Fibroblast of lung (primary cell): Measurements from ENCODE around the gene EMID1. TPM values are rescaled to one million over a fixed set of nuclear protein-coding genes. Genes with fewer than 3 reads are reported as not detected.

Experiments used
- DNase-seq, 2 donors: peaks; one replicate each; pipeline versions ENCODE4 v3.0.0 to v3.0.0-alpha.2; 2010; ENCODE audit warnings: low read depth in 2 of 2
- H2AFZ ChIP-seq: 2 replicates; pipeline ENCODE4 v1.5.1; 2012; ENCODE audit warnings: low read length, control low read depth, inconsistent platforms
- H3K27ac ChIP-seq: 2 replicates; pipeline ENCODE4 v1.5.1; 2011; ENCODE audit warnings: low read length, control low read depth; ENCODE audit not compliant: insufficient read depth
- H3K27me3 ChIP-seq: 2 replicates; pipeline ENCODE4 v1.5.1; 2011; ENCODE audit warnings: mild to moderate bottlenecking, low read length; ENCODE audit not compliant: control insufficient read depth, insufficient read depth
- H3K36me3 ChIP-seq: 2 replicates; pipeline ENCODE4 v1.5.1; 2011; ENCODE audit warnings: low read length; ENCODE audit not compliant: control insufficient read depth, insufficient read depth
- H3K4me1 ChIP-seq: 2 replicates; pipeline ENCODE4 v1.5.1; 2011; ENCODE audit warnings: low read length; ENCODE audit not compliant: control insufficient read depth, insufficient read depth; ENCODE audit errors: extremely low read depth
- H3K4me2 ChIP-seq: 2 replicates; pipeline ENCODE4 v1.5.1; 2011; ENCODE audit warnings: low read length, control low read depth; ENCODE audit not compliant: insufficient read depth; ENCODE audit errors: extremely low read depth
- H3K4me3 ChIP-seq, 4 experiments: fragments of 200-600 bp in 1 of 4; sonication (generic) in 1 of 4; replicated peaks in 1 of 4; 2 replicates each; pipeline ENCODE4 v1.5.1; 2011 to 2016; ENCODE audit warnings: low read length in 4 of 4, low read depth in 3 of 4, mild to moderate bottlenecking in 3 of 4, control low read depth in 2 of 4, inconsistent platforms in 1 of 4, mixed read lengths in 1 of 4; ENCODE audit not compliant: insufficient read depth in 1 of 4; ENCODE audit errors: control extremely low read depth in 1 of 4
- H3K79me2 ChIP-seq: 2 replicates; pipeline ENCODE4 v1.5.1; 2012; ENCODE audit warnings: mild to moderate bottlenecking, low read length, inconsistent platforms; ENCODE audit not compliant: control insufficient read depth, insufficient read depth
- H3K9ac ChIP-seq: 2 replicates; pipeline ENCODE4 v1.5.1; 2011; ENCODE audit warnings: mild to moderate bottlenecking, low read length, control low read depth; ENCODE audit not compliant: insufficient read depth
- H3K9me3 ChIP-seq: 2 replicates; pipeline ENCODE4 v1.5.1; 2012; ENCODE audit warnings: low read depth, low read length; ENCODE audit not compliant: control insufficient read depth, insufficient read depth
- H4K20me1 ChIP-seq: 2 replicates; pipeline ENCODE4 v1.5.1; 2011; ENCODE audit warnings: low read length; ENCODE audit not compliant: control insufficient read depth, insufficient read depth; ENCODE audit errors: extremely low read depth
- CTCF ChIP-seq, 2 donors: IDR thresholded peaks in 1 of 2; conservative IDR thresholded peaks in 1 of 2; 1 replicate in 1 of 2; 2 replicates in 1 of 2; pipeline ENCODE4 v1.5.1; 2011 to 2012; ENCODE audit warnings: low read length in 2 of 2, control low read depth in 1 of 2, inconsistent platforms in 1 of 2, low read depth in 1 of 2, mild to moderate bottlenecking in 1 of 2
- EZH2 ChIP-seq: IDR thresholded peaks from 2 replicates; pipeline ENCODE4 v1.5.1; 2012; ENCODE audit warnings: low read length, control low read depth, mild to moderate bottlenecking; ENCODE audit errors: missing control alignments
- polyA plus RNA-seq, 2 donors: library from polyadenylated mRNA; depleted of rRNA in 1 of 2; stranded (reverse) in 1 of 2; unstranded in 1 of 2; fragments of >200 nt; gene quantifications; 2 replicates each; pipeline ENCODE4 v1.2.1, GENCODE V29; 2011 to 2012; ENCODE audit warnings: missing spikeins in 1 of 2
- total RNA-seq: library from RNA; depleted of rRNA; stranded (reverse); fragments of >200 nt; gene quantifications from 2 replicates; pipeline ENCODE4 v1.2.1, GENCODE V29; 2014

Gene EMID1
- total and polyA plus RNA-seq, 2 donors (not counting 1 experiment from before 2014, with no cell fraction given): 0.50 TPM; not detected in 1

GRCh38 chr22:29306835-29307595, 101.3 kb downstream of the EMID1 start:
- H3K36me3 ChIP-seq: peaks cover 4% of the 10 kb centered on the region
- TF ChIP-seq CTCF (conservative IDR thresholded peaks at IDR 0.05 in 1 of 2, IDR thresholded peaks at IDR 0.05 in 1 of 2; ENCODE audit: low read depth in 1 of 2, low read length in 2 of 2) (no peak), EZH2 (no peak)
- no peaks in the 10 kb centered on the region for H3K9me3 ChIP-seq
- H3K79me2 ChIP-seq: peaks cover 14% of the 10 kb centered on the region
- DNase-seq: peak; percentile 70
- H3K27ac ChIP-seq: peak overlapping the region; percentile 40
- H3K4me2 ChIP-seq: peak overlapping the region; percentile 71
- peak overlapping the region; percentile 97 for H2AFZ ChIP-seq
- H3K27me3 ChIP-seq: no peaks in the 10 kb centered on the region
- H3K9ac ChIP-seq: peak overlapping the region; percentile 72
- H3K4me1 ChIP-seq: peaks cover 17% of the 10 kb centered on the region
- no peaks in the 10 kb centered on the region for H4K20me1 ChIP-seq
- peak overlapping the region; percentile 54 to 89 (median 79) for H3K4me3 ChIP-seq

GRCh38 chr22:29307596-29308147, 102.0 kb downstream of the EMID1 start:
- Histone ChIP-seq H3K36me3 (peaks cover 8% of the 10 kb centered on the region), H3K9ac (peak overlapping the region; percentile 67), H3K9me3 (no peaks in the 10 kb centered on the region), H3K4me2 (peak overlapping the region; percentile 60), H3K27me3 (no peaks in the 10 kb centered on the region), H3K4me3 (peak overlapping the region; percentile 54 to 89 (median 78)), H2AFZ (no peak overlapping the region), H4K20me1 (no peaks in the 10 kb centered on the region), H3K27ac (peak overlapping the region; percentile 40), H3K4me1 (peaks cover 17% of the 10 kb centered on the region), H3K79me2 (peaks cover 14% of the 10 kb centered on the region)
- peak in 1 of 2 donors; percentile 15 for DNase-seq
- TF ChIP-seq EZH2 (no peak), CTCF (conservative IDR thresholded peaks at IDR 0.05 in 1 of 2, IDR thresholded peaks at IDR 0.05 in 1 of 2; ENCODE audit: low read depth in 1 of 2, low read length in 2 of 2) (no peak)

- peaks cover 17% of the 10 kb centered on the region for H3K4me1 ChIP-seq
- no peaks in the 10 kb centered on the region for H3K27me3 ChIP-seq
- peak overlapping the region; percentile 60 for H3K27ac ChIP-seq
- peaks cover 8% of the 10 kb centered on the region for H3K36me3 ChIP-seq
- peak overlapping the region in 1 of 4 experiments; percentile 89 for H3K4me3 ChIP-seq
- H4K20me1 ChIP-seq: no peaks in the 10 kb centered on the region
- H3K9me3 ChIP-seq: no peaks in the 10 kb centered on the region
- H3K9ac ChIP-seq: no peak overlapping the region
- H2AFZ ChIP-seq: no peak overlapping the region
- DNase-seq: no peak
- peak overlapping the region; percentile 61 for H3K4me2 ChIP-seq
- peaks cover 14% of the 10 kb centered on the region for H3K79me2 ChIP-seq
- no peak for TF ChIP-seq CTCF (conservative IDR thresholded peaks at IDR 0.05 in 1 of 2, IDR thresholded peaks at IDR 0.05 in 1 of 2; ENCODE audit: low read depth in 1 of 2, low read length in 2 of 2)
- TF ChIP-seq EZH2: no peak
These were observed 102.6 kb downstream of the EMID1 start for GRCh38 chr22:29308148-29308790.
